Loucy (cell line): ENCODE measurements around the gene TPO.

Source experiments
- H2AFZ ChIP-seq: fragments of 200-600 bp; sonication (generic); 2 replicates; pipeline ENCODE4 v1.6.0; 2016; ENCODE audit warnings: antibody characterized with exemption, mild to moderate bottlenecking, low read length, moderate library complexity
- H3F3A ChIP-seq: fragments of 200-600 bp; 2 replicates; pipeline ENCODE4 v1.6.0; 2016; ENCODE audit warnings: antibody characterized with exemption, low read depth, mild to moderate bottlenecking
- H3K27me3 ChIP-seq: fragments of 200-600 bp; sonication (generic); 2 replicates; pipeline ENCODE4 v1.6.1; 2014; ENCODE audit warnings: low read length, mild to moderate bottlenecking; ENCODE audit not compliant: insufficient read depth, poor library complexity, severe bottlenecking
- H3K36me3 ChIP-seq: fragments of 200-600 bp; sonication (generic); 2 replicates; pipeline ENCODE4 v1.6.1; 2016; ENCODE audit warnings: low read length; ENCODE audit not compliant: insufficient read depth
- H3K4me1 ChIP-seq: fragments of 200-600 bp; sonication (generic); 2 replicates; pipeline ENCODE4 v1.5.1; 2014; ENCODE audit warnings: low read length, mild to moderate bottlenecking; ENCODE audit not compliant: insufficient read depth, poor library complexity, severe bottlenecking
- H3K4me2 ChIP-seq: fragments of 200-600 bp; sonication (generic); 2 replicates; pipeline ENCODE4 v1.6.0; 2014; ENCODE audit warnings: antibody characterized with exemption, low read length, low read depth, mild to moderate bottlenecking; ENCODE audit not compliant: poor library complexity, severe bottlenecking
- H3K4me3 ChIP-seq: fragments of 200-600 bp; sonication (generic); 2 replicates; pipeline ENCODE4 v1.5.1; 2014; ENCODE audit warnings: low read length, mild to moderate bottlenecking, mixed read lengths; ENCODE audit not compliant: poor library complexity, severe bottlenecking
- H3K79me2 ChIP-seq: fragments of 200-600 bp; sonication (generic); 2 replicates; pipeline ENCODE4 v1.6.1; 2014; ENCODE audit warnings: low read length; ENCODE audit not compliant: insufficient read depth
- H3K9ac ChIP-seq: fragments of 200-600 bp; sonication (generic); 2 replicates; pipeline ENCODE4 v1.6.0; 2014; ENCODE audit warnings: mild to moderate bottlenecking, low read depth, low read length, moderate library complexity; ENCODE audit not compliant: poor library complexity, severe bottlenecking
- H3K9me2 ChIP-seq: fragments of 200-600 bp; sonication (generic); replicated peaks from 2 replicates; pipeline ENCODE4 v1.6.1; 2016; ENCODE audit warnings: low read depth, low read length, mixed read lengths
- H3K9me3 ChIP-seq: fragments of 200-600 bp; sonication (generic); 2 replicates; pipeline ENCODE4 v1.6.1; 2014; ENCODE audit warnings: mild to moderate bottlenecking, antibody characterized with exemption, low read length, low read depth; ENCODE audit not compliant: insufficient read depth
- H4K20me1 ChIP-seq: fragments of 200-600 bp; sonication (generic); 2 replicates; pipeline ENCODE4 v1.6.0; 2014; ENCODE audit warnings: antibody characterized with exemption, low read length, mild to moderate bottlenecking; ENCODE audit not compliant: insufficient read depth, poor library complexity, severe bottlenecking
- CTCF ChIP-seq: fragments of 200-600 bp; sonication (generic); conservative IDR thresholded peaks from 2 replicates; pipeline ENCODE4 v1.5.1; 2014; ENCODE audit warnings: mild to moderate bottlenecking, antibody characterized with exemption, low read length
- EZH2phosphoT487 ChIP-seq: fragments of 200-600 bp; IDR thresholded peaks from 2 replicates; pipeline ENCODE4 v1.6.1; 2018; ENCODE audit warnings: antibody characterized with exemption, mild to moderate bottlenecking, moderate library complexity, borderline replicate concordance

The TPO gene

GRCh38 chr2:1585635-1586034 lies 172.4 kb downstream of the TPO start:
- H3K36me3 ChIP-seq, result no peaks in the 10 kb centered on the region
- no peaks in the 10 kb centered on the region for H3K27me3 ChIP-seq
- no peaks in the 10 kb centered on the region for H3K4me1 ChIP-seq
- H4K20me1 ChIP-seq, result no peaks in the 10 kb centered on the region
- no peak for TF ChIP-seq EZH2phosphoT487
- no peak for TF ChIP-seq CTCF
- no peaks in the 10 kb centered on the region for H3K79me2 ChIP-seq
- H3F3A ChIP-seq, result no peaks in the 10 kb centered on the region
- no peaks in the 10 kb centered on the region for H3K9me2 ChIP-seq
- no peak overlapping the region for H3K4me3 ChIP-seq
- H3K4me2 ChIP-seq, result no peak overlapping the region
- no peak overlapping the region for H2AFZ ChIP-seq
- no peak overlapping the region for H3K9ac ChIP-seq
- no peaks in the 10 kb centered on the region for H3K9me3 ChIP-seq

- Histone ChIP-seq H3K9me2 (no peaks in the 10 kb centered on the region), H3K4me2 (no peak overlapping the region), H3K9ac (no peak overlapping the region), H2AFZ (no peak overlapping the region), H3K27me3 (no peaks in the 10 kb centered on the region), H3F3A (no peaks in the 10 kb centered on the region), H4K20me1 (no peaks in the 10 kb centered on the region), H3K4me3 (no peak overlapping the region), H3K9me3 (no peaks in the 10 kb centered on the region), H3K79me2 (no peaks in the 10 kb centered on the region), H3K36me3 (no peaks in the 10 kb centered on the region), H3K4me1 (no peaks in the 10 kb centered on the region)
- TF ChIP-seq EZH2phosphoT487 (no peak), CTCF (no peak)
Measured at GRCh38 chr2:1586251-1586922, 173.1 kb downstream of the TPO start.

- H3K9me2 ChIP-seq, result no peaks in the 10 kb centered on the region
- H3K4me3 ChIP-seq, result no peak overlapping the region
- TF ChIP-seq CTCF (no peak), EZH2phosphoT487 (no peak)
- H3K36me3 ChIP-seq, result no peaks in the 10 kb centered on the region
- H3K79me2 ChIP-seq, result no peaks in the 10 kb centered on the region
- no peaks in the 10 kb centered on the region for H3K27me3 ChIP-seq
- H2AFZ ChIP-seq, result no peak overlapping the region
- H4K20me1 ChIP-seq, result no peaks in the 10 kb centered on the region
- H3K4me1 ChIP-seq, result no peaks in the 10 kb centered on the region
- no peak overlapping the region for H3K4me2 ChIP-seq
- no peaks in the 10 kb centered on the region for H3K9me3 ChIP-seq
- H3K9ac ChIP-seq, result no peak overlapping the region
- no peaks in the 10 kb centered on the region for H3F3A ChIP-seq
Measured at GRCh38 chr2:1586923-1587840, 173.9 kb downstream of the TPO start.
